Measurements from ENCODE around the gene TMEM30A.
A peak's percentile ranks its signal among the peaks of the same experiment; 100 is the strongest.

Gene TMEM30A

GRCh38 chr6:75284632-75285282 lies at the start of gene TMEM30A:
Gene TMEM30A (minus strand): TSS chr6:75284792. CDS start chr6:75284638, 154 bp downstream.
- DNase-seq (ENCODE audit: low read depth, low spot score): peak; percentile 89

DNA sequence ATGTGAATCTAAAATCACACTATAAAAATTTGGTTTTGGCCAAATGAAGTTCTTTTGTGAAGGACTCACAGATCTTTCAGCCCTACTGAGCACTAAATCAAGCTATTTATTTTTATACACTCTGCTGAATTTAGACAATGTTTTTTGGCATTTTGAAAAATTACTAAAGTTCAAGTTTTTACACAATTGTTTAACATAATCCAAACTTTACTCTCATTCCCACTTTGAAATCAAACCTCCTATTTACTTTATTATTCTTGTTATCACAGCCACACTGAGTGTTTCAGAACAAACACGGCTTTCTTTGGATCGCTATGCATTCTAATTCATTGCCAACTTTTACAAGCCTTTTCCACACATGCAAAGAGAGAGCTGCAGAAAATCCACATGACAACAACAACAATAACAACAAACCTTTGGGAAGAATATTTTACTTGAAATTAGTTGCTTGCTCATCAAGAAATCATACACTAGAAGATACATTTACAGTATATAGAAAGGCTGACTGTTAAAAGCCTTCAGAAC lies 49.1 kb upstream of the TMEM30A start:
- DNase-seq (ENCODE audit: low read depth, low spot score): no peak

DNA sequence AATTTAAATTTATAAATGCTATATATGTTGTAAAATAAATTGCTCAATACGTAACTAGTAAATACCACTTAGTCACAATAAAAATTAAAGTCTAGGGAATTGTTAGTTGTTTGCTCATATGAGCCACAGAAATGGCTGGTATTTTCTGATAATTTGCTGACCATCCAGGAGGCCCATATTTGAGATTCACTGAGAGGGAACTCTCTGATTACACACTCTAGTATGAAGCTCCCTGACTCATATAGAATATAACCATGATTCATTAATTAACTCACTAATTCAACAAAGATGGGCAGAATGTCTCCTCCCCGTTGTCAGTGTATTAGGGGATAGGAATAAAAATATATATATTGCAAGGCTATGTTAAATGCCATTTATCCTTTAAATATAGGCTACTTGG lies 46.6 kb upstream of the TMEM30A start:
- no peak for DNase-seq (ENCODE audit: low read depth, low spot score)

- DNase-seq (ENCODE audit: low read depth, low spot score): no peak
These were observed 45.1 kb upstream of the TMEM30A start for GRCh38 chr6:75329703-75330102.

DNA sequence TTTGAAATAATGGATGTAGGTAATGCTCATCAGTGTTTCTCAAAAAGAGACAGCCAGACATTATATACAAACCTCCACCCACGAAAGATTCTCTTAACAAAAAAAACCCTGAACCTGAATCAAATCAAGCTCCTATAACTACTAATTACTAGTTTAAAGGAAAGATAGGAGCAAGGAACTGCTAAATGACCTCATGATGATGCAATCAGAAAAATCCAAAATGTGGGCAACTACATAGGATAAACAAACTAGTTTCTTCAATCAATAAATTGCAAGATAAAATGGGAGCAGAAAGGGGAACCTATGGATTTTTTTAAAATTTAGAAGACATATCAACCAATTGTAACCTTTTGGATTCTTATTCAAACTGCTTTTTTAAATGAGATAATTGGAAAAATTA lies 43.2 kb upstream of the TMEM30A start:
- no peak for DNase-seq (ENCODE audit: low read depth, low spot score)

DNA sequence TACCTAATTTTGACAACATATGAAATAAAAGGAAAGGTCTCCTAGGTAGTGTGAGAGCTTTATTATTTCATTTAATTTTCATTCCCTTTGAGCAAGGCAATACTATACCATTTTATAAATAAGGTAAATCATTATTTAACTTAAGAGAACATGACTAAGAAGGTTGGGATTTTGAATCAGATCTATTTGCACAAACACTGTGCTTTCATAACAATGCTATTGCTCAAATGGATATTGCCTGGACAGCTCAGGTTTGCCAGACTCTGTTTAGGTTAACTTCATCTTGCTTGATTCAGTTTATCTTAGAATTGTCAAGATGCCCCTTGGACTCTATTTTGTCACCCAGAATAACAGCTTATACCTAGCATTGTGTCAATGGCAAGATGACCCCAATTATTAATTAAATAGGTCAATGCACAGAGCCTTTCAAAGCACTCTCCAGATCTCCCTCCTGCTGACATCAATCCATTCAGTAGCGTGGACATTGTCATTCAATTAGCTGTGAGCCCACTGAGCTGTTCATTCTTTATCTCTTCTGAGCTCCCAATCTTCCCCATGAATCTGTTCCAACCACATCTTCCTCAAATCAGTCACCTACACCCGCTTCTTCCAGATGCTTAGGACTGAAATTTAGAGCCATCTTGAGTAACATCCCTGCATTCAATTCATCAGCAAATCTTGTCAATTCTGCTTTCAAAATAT lies 42.1 kb upstream of the TMEM30A start:
- no peak for DNase-seq (ENCODE audit: low read depth, low spot score)

DNA sequence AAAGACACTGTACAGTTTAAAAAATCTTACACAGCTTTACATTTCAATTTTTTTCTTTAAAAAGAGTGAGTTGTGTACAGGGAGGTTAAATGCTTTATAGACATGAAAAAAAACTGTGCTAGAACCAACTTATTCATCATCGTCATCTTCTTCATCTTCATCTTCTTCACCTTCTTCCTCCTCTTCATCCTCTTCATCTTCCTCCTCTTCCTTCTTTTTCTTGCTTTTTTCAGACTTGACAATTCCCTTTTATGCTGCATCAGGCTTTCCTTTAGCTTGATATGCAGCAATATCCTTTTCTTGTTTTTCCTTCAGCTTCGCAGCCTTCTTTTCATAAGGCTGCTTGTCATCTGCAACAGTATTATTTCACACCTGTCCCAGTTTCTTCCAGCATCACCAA lies 34.3 kb upstream of the TMEM30A start:
- DNase-seq (ENCODE audit: low read depth, low spot score): no peak

DNA sequence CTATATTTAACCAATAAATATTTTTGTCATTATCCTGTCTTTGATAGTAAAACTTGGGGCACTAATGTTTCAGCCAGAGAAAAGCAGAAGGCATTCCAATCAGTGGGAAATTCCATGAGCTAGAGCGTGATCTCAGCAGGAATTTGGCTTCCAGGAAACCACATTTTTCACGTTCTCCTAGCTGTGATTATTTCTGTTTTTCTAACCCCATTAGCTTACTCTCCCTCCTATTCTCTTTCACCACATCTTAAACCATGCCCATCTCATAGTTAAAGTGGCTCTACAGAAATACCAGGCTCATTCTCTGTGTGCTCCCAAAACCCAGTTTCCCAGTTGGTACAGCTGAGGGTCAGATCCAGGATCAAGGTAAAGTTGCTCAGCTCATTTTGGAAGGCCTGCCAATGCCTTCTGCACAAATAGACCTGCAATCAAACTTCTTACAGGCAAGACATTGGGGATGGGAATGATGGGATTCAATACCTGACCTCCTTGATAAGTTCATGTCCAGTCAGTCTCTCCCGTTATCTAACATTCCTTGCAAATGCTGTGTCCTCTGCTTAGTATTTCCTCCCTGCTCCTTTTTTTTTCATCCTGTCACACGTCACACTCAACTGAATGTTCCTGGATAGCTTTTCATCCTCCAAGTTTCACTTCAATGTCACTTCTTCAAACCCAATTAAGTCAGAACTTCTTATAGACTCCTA lies 33.1 kb upstream of the TMEM30A start:
- no peak for DNase-seq (ENCODE audit: low read depth, low spot score)

GRCh38 chr6:75315978-75316377 lies 31.4 kb upstream of the TMEM30A start:
- DNase-seq (ENCODE audit: low read depth, low spot score): no peak

DNA sequence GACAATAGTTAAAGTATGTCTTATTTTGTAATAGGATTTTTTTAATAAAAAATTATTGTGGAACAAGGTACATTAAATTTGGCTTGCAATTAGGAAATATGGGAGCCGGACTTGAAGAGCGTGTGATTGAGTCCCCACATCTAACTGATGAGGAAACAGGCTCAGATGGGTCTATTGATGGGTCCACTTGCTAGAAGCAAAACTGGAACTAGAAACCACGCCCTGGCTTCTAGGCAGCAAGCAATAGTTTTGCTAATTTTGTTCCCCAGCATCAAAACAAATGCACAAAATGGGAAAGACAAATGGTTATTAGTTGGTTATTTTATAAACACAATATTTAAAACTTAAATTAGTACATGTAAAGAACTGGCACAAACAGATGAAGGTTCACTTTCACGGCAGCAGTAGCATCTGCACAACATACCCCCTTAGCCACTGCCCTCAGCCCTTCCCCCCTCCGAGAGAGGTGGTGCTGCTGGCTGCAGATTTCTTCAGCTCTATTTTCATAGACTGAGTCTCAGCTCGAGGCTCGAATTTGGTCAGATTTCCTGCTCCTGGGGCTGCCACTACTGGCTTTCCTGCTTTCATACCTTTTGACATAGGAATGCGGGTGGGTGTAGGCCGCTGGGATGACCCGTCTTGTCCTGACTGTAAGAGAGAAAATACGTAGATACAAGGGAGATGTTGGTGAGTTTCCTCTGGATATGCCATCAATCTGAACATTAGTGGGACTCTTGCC lies 23.8 kb upstream of the TMEM30A start:
- DNase-seq (ENCODE audit: low read depth, low spot score): no peak

DNA sequence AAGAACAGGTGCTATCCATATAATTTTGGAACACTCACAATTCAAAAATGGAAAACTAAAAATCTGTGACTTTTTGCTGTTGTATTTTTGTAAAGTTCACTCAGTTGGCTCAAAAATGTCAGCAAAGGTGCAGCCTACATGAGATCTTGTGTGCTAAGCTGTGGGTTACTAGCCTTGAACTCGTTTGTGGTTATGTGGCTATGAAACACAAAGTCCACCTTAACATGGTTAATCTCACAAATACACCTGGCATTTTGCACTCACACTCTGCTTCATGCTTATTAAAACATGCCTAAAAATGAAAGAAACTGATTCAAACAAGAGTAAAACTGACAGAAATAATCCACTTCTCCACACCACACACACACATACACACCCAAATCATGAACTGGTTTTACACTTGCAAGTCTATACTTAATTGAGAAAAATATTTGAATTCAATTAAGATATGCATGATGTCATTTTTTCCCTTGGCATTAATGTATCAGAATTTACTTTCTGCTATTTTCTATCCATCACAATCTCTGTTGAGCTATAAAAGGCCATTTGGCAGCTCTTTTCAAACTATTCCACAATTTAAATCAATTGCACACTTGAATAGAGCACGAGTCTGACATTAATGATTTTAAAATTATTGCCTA lies 22.9 kb upstream of the TMEM30A start:
- no peak for DNase-seq (ENCODE audit: low read depth, low spot score)

DNA sequence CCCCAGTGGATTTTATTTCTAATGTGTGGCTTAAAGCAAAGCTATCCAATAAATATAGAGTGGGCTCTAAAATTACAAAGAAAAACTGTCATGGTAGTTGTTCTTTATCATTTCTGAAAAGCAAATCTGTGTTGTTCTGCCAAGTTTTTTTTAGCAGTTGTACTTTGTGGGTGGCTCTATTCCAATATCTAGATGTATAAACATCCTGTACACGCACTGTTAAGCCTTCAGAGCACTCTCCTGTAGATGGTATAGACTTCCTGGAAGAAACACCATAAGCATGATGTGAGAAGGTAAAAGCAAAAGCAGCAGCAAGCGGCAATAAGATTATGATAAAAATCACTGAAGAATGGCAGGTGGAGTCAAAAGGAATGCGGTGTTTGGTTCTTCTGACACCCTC lies 21.5 kb upstream of the TMEM30A start:
- no peak for DNase-seq (ENCODE audit: low read depth, low spot score)

GRCh38 chr6:75305573-75305972 lies 21.0 kb upstream of the TMEM30A start:
- DNase-seq (ENCODE audit: low read depth, low spot score): no peak

- DNase-seq (ENCODE audit: low read depth, low spot score): no peak
These were observed 17.7 kb upstream of the TMEM30A start for GRCh38 chr6:75302280-75302679.

DNA sequence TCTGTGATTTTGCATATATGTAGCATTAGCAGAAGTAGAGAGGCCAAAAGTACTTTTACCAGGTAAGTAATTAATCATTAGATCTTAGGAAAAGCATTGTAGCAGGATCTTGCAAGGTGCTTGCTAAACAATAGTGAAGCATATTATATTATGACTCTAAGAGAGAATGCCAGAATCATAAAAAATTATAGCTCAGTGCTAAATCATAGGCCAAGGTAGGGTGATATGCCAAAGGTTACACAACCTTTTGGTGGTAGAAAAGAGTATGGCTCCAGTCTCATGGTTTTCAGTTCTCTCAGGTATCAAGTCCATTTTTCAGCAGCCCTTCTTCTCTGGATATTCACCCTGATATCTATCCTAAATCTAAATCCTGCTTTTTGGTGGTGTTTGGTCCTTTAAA lies 16.9 kb upstream of the TMEM30A start:
- DNase-seq (ENCODE audit: low read depth, low spot score): no peak

- DNase-seq (ENCODE audit: low read depth, low spot score): no peak
These were observed 16.5 kb upstream of the TMEM30A start for GRCh38 chr6:75301088-75301487.

DNA sequence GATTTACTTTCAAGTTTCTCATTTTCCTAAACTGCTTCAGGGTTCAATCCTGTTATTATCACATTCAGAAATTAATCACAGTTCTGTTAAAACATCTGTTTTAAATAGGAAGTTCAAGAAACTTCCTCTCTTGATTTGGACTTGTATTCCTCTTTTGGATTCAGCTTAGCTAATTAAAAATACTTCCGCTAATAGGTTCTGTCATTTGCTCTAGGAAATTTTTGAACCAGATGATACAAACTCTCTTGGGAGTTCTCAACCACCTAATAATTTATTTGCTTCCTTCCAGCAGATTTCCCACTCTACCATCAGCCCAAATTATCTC lies 15.9 kb upstream of the TMEM30A start:
- DNase-seq (ENCODE audit: low read depth, low spot score): no peak

DNA sequence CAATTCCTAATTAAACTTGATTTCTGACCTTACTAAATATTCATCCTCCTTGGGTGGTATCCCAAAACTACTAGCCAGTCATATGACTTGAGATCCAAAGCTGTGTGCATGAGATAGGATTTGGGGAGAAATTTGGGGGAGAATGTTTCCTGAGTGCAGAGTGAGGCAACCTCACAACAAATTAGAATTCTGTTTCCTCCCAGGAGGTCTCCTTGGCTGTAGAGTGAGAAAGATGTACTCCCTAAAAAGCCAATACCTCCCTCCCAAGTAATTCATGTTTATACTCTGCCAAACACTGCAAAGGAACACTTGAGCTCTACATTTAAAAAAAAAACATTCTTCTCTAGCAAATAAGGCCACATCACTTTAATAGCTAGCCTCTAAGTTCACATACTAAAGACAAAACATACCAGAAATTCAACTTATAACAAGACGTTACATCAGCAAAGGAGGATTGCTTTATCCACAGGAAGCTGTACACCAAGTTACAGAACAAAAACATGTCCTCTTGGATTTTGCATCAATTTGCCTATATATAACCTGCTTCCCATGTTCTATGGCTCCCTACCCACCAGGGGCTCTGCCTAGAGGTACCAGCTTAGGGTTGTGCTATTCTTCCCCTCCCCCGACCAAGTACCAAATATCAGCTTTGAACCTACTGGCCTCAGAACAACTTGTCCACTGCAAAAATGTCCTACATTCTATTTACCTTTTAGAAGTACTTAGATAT lies 15.4 kb upstream of the TMEM30A start:
- DNase-seq (ENCODE audit: low read depth, low spot score): no peak

GRCh38 chr6:75296811-75297779 lies 12.5 kb upstream of the TMEM30A start:
- no peak for DNase-seq (ENCODE audit: low read depth, low spot score)

DNA sequence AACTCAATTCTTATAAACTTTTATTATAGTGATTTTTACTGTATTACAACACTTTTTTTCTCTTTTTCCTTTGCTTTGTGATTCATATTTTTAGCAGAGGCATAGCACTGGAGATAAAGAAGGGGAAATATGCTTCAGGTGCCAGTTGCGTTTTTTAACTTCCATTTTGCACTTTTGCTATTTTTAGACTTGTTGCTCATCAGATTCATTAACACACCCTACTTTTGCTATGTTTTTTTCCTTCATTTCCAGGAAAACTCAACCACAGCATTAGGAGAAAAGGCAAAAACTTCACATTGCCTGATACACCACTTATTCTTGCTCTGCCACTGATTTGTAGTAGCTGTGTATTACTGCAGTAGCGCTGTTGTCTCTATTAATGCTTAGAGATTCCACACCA lies 8.0 kb upstream of the TMEM30A start:
- no peak for DNase-seq (ENCODE audit: low read depth, low spot score)

All from activated naive CD8-positive, alpha-beta T cell treated with anti-CD3 and anti-CD28 coated beads, Interleukin-2, amount 50 U/mL, for 16 hours (primary cell).